Stomach (tissue), 9 donors: ENCODE data around the gene CLSTN1. TPM values are rescaled to one million over a fixed set of nuclear protein-coding genes. Genes with fewer than 3 reads are reported as not detected.

Source experiments
- DNase-seq, 2 donors: peaks; one replicate each; pipeline versions ENCODE4 v3.0.0 to v3.0.0-alpha.2; 2013 to 2019
- H3K27ac ChIP-seq, 5 donors: fragments of 200-600 bp in 4 of 5; sonication (generic) in 4 of 5; one replicate each; pipeline ENCODE4 v1.5.1; 2013 to 2019; ENCODE audit warnings: mild to moderate bottlenecking in 1 of 5, moderate library complexity in 1 of 5
- H3K27me3 ChIP-seq, 3 donors: fragments of 200-600 bp; sonication (generic); one replicate each; pipeline ENCODE4 v1.5.1; 2017 to 2019; ENCODE audit warnings: mixed run types in 1 of 3
- H3K36me3 ChIP-seq, 4 donors: fragments of 200-600 bp; sonication (generic); 1 replicate in 3 of 4; 2 replicates in 1 of 4; pipeline ENCODE4 v1.5.1; 2016 to 2019
- H3K4me1 ChIP-seq, 4 donors: fragments of 200-600 bp; sonication (generic); one replicate each; pipeline ENCODE4 v1.5.1; 2016 to 2019
- H3K4me3 ChIP-seq, 4 donors: fragments of 200-600 bp; sonication (generic) in 3 of 4; one replicate each; pipeline ENCODE4 v1.5.1; 2016 to 2019; ENCODE audit warnings: mild to moderate bottlenecking in 1 of 4
- H3K9me3 ChIP-seq, 4 donors: fragments of 200-600 bp; sonication (generic); one replicate each; pipeline ENCODE4 v1.5.1; 2016 to 2019
- EP300 ChIP-seq: sonication (generic); formaldehyde crosslinking; IDR thresholded peaks from one replicate; pipeline ENCODE4 v1.6.1; 2017; ENCODE audit warnings: antibody characterized with exemption
- POLR2A ChIP-seq, 4 donors: fragments of 450-650 bp; IDR thresholded peaks; one replicate each; pipeline ENCODE4 v1.6.1; 2016; ENCODE audit warnings: antibody characterized with exemption in 4 of 4, control low read depth in 2 of 4, mild to moderate bottlenecking in 1 of 4, moderate library complexity in 1 of 4
- POLR2AphosphoS5 ChIP-seq, 3 donors: sonication (generic); formaldehyde crosslinking; IDR thresholded peaks; one replicate each; pipeline ENCODE4 v1.6.1; 2016; ENCODE audit warnings: antibody characterized with exemption in 3 of 3
- WGBS, 5 donors: extraction: QIAGEN DNeasy Blood & Tissue Kit in 3 of 5; methylation state at CpG; one replicate each; pipeline versions ENCODE4 v1.1.5 to v1.1.7; 2013 to 2018; 5-methylcytosine and 5-hydroxymethylcytosine counted together
- intact Hi-C: fragments of 100-400 bp; cut with DNase I; formaldehyde crosslinking; loops from one replicate; pipeline ENCODE4 v1.15.1; 2023; ENCODE audit warnings: low total_unique reads
- polyA plus RNA-seq, 3 donors: library from polyadenylated mRNA; stranded (reverse); fragments of 200-250 nt; gene quantifications; one replicate each; pipeline ENCODE4 v1.2.3, GENCODE V29; 2013
- total RNA-seq, 5 donors: library from RNA; depleted of rRNA; stranded (reverse); fragments of >200 nt; gene quantifications; one replicate each; pipeline versions ENCODE4 v1.1.0 to v1.2.3, GENCODE V29; 2014 to 2016
- TF ChIP-seq, protein P1 (sequence below), 7 experiments: fragments of 450-650 bp in 4 of 7; fragments of 200-600 bp in 3 of 7; sonication (generic) in 3 of 7; IDR thresholded peaks; one replicate each; pipeline ENCODE4 v1.5.1; 2016 to 2019; ENCODE audit warnings: antibody characterized with exemption in 7 of 7, control low read depth in 2 of 7, mild to moderate bottlenecking in 1 of 7
- donor health status: healthy with polysubstance abuse.
- donor health status: Bipolar disorder and iron deficiency.
- donor health status: healthy.

CLSTN1 gene
- total and polyA plus RNA-seq, 8 donors, result 10.5 to 156 (median 30.9) TPM

- H3K36me3 ChIP-seq, result peaks cover 12 to 48% (median 47%) of the 10 kb centered on the region in 4 donors
- H3K27me3 ChIP-seq, result no peaks in the 10 kb centered on the region
- intact Hi-C loops, result loop anchor here (5.0 to 10.0 kb wide), 2 partner anchors 70 to 163 kb away; partner anchors contain the start of genes LZIC, NMNAT1 and UBE4B
- no peak overlapping the region for H3K27ac ChIP-seq
- H3K4me3 ChIP-seq, result no peak overlapping the region
- H3K9me3 ChIP-seq, result no peaks in the 10 kb centered on the region
- H3K4me1 ChIP-seq, result peaks cover 0 to 21% (median 17%) of the 10 kb centered on the region in 4 donors
- 89 to 98% (median 93%) methylated on average over 13 to 20 of the region's 20 CpGs for WGBS, 5 donors
- no peak for TF ChIP-seq POLR2AphosphoS5 (IDR thresholded peaks at IDR 0.05)
- TF ChIP-seq, protein P1, sequence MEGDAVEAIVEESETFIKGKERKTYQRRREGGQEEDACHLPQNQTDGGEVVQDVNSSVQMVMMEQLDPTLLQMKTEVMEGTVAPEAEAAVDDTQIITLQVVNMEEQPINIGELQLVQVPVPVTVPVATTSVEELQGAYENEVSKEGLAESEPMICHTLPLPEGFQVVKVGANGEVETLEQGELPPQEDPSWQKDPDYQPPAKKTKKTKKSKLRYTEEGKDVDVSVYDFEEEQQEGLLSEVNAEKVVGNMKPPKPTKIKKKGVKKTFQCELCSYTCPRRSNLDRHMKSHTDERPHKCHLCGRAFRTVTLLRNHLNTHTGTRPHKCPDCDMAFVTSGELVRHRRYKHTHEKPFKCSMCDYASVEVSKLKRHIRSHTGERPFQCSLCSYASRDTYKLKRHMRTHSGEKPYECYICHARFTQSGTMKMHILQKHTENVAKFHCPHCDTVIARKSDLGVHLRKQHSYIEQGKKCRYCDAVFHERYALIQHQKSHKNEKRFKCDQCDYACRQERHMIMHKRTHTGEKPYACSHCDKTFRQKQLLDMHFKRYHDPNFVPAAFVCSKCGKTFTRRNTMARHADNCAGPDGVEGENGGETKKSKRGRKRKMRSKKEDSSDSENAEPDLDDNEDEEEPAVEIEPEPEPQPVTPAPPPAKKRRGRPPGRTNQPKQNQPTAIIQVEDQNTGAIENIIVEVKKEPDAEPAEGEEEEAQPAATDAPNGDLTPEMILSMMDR (IDR thresholded peaks at IDR 0.05), result no peak
- no peak for TF ChIP-seq EP300
- TF ChIP-seq POLR2A (IDR thresholded peaks at IDR 0.05), result no peak
- no peak for DNase-seq
Observed at GRCh38 chr1:9871707-9872425, 48.1 kb upstream of the CLSTN1 start.

- peaks cover 12 to 57% (median 55%) of the 10 kb centered on the region in 4 donors for H3K36me3 ChIP-seq
- H3K4me1 ChIP-seq, result peaks cover 0 to 16% (median 15%) of the 10 kb centered on the region in 4 donors
- no peak overlapping the region for H3K4me3 ChIP-seq
- H3K9me3 ChIP-seq, result no peaks in the 10 kb centered on the region
- no peaks in the 10 kb centered on the region for H3K27me3 ChIP-seq
- 90 to 97% (median 92%) methylated on average over 5 to 9 of the region's 9 CpGs for WGBS, 5 donors
- DNase-seq, result no peak
- H3K27ac ChIP-seq, result no peak overlapping the region
- intact Hi-C loops, result loop anchor here (5.0 to 10.0 kb wide), 2 partner anchors 71 to 164 kb away; partner anchors contain the start of genes LZIC, NMNAT1 and UBE4B
- TF ChIP-seq, protein P1 (IDR thresholded peaks at IDR 0.05), result no peak
- TF ChIP-seq EP300, result no peak
- TF ChIP-seq POLR2AphosphoS5 (IDR thresholded peaks at IDR 0.05), result no peak
- TF ChIP-seq POLR2A (IDR thresholded peaks at IDR 0.05), result no peak
Observed at GRCh38 chr1:9871021-9871420, 47.3 kb upstream of the CLSTN1 start.

DNA sequence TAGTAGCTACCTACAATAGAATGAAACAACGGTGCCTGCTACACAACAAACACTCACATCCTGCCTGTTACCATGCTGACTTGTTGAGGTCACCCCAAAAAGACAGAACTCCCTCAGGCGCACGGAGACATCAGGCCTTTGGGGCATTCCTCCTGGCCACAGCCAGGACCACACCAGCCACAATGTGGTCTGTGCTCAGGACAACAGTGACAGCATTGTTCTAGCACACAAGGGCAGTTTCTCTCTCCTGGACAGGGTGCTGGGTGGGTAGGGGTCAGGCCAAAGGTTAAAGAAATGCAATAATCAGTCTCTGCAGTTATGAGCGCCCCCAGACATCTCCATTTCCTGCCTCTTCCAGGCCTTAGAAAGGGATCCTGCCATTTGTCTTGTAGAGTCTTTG, 46.8 kb upstream of the CLSTN1 start:
- intact Hi-C loops, result loop anchor here (5.0 to 10.0 kb wide), 2 partner anchors 72 to 164 kb away; partner anchors contain the start of genes LZIC, NMNAT1 and UBE4B
- Histone ChIP-seq H3K9me3 (no peaks in the 10 kb centered on the region), H3K4me1 (peaks cover 0 to 14% (median 11%) of the 10 kb centered on the region in 4 donors), H3K27ac (no peak overlapping the region), H3K36me3 (peaks cover 12 to 60% (median 59%) of the 10 kb centered on the region in 4 donors), H3K27me3 (no peaks in the 10 kb centered on the region), H3K4me3 (no peak overlapping the region)
- DNase-seq, result no peak
- WGBS, 5 donors, result 84 to 88% (median 86%) methylated on average over 4 of the region's 4 CpGs
- TF ChIP-seq, protein P1 (IDR thresholded peaks at IDR 0.05), result no peak
- TF ChIP-seq POLR2A (IDR thresholded peaks at IDR 0.05) (no peak), POLR2AphosphoS5 (IDR thresholded peaks at IDR 0.05) (no peak), EP300 (no peak)

DNA sequence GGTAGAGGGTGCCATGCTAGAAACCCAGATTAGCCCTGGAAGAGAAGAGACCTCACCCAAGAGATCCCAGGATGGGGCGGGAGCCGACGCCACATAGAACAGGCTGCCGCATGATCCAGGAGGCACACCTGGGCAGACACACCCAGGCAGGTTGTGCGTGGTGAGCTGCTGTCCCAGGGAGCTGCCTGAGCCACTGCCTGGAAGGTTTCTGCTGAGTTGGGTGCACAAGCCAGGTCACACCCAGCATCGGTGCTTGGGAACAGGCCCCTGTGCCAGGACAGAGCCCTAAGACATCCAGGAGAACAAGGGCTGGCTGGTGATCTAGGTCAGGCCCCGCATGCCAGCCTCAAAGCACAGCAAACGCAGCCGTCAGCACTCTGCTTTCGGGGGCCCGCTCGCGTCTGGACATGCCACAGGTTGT, 46.1 kb upstream of the CLSTN1 start:
- WGBS, 5 donors, result 84 to 97% (median 89%) methylated on average over 11 to 13 of the region's 13 CpGs
- Histone ChIP-seq H3K27ac (no peak overlapping the region), H3K4me3 (no peak overlapping the region), H3K27me3 (no peaks in the 10 kb centered on the region), H3K36me3 (peaks cover 12 to 63% (median 60%) of the 10 kb centered on the region in 4 donors), H3K4me1 (peaks cover 0 to 7% (median 4%) of the 10 kb centered on the region in 4 donors), H3K9me3 (no peaks in the 10 kb centered on the region)
- intact Hi-C loops, result loop anchor here (5.0 to 10.0 kb wide), 4 partner anchors 72 to 243 kb away; partner anchors contain the start of genes LZIC, NMNAT1 and UBE4B
- no peak for DNase-seq
- no peak for TF ChIP-seq POLR2AphosphoS5 (IDR thresholded peaks at IDR 0.05)
- TF ChIP-seq, protein P1 (IDR thresholded peaks at IDR 0.05), result no peak
- no peak for TF ChIP-seq POLR2A (IDR thresholded peaks at IDR 0.05)
- TF ChIP-seq EP300, result no peak
